H1 (cell line): ENCODE data around the gene CAMKK1. TPM values are rescaled to one million over a fixed set of nuclear protein-coding genes. Genes with fewer than 3 reads are reported as not detected.

Experiments used
- CTCF ChIA-PET: fragments of 300-600 bp; sonication (Branson Sonifier 250); formaldehyde crosslinking; loops from one replicate; lab custom pipeline; 2021; ENCODE audit not compliant: partially characterized antibody; lab: Charles Lee
- POLR2A ChIA-PET: fragments of 300-600 bp; sonication (Branson Sonifier 250); formaldehyde crosslinking; loops from one replicate; lab custom pipeline; 2021; ENCODE audit warnings: inconsistent platforms; ENCODE audit not compliant: partially characterized antibody; lab: Charles Lee
- DNase-seq, 2 experiments: peaks; one replicate each; pipeline versions ENCODE4 v3.0.0 to v3.0.0-alpha.2; 2010 to 2022; ENCODE audit warnings: low spot score in 2 of 2, low read depth in 1 of 2, mixed read lengths in 1 of 2
- FAIRE-seq: peaks from 2 replicates; lab custom pipeline; 2011; peaks lifted over from hg19 to GRCh38; lab: Jason Lieb, UNC
- H2AFZ ChIP-seq: 2 replicates; pipeline ENCODE4 v1.8.1; 2012; ENCODE audit warnings: low read length, inconsistent platforms
- H2AK5ac ChIP-seq: 2 replicates; pipeline ENCODE4 v1.6.1; 2013; ENCODE audit warnings: low read depth, low read length
- H2BK120ac ChIP-seq: replicated peaks from 2 replicates; pipeline ENCODE3; 2013; ENCODE audit warnings: low read depth, low read length, inconsistent platforms
- H2BK12ac ChIP-seq: 2 replicates; pipeline ENCODE4 v1.6.1; 2013; ENCODE audit warnings: low read depth, low read length
- H2BK15ac ChIP-seq: 2 replicates; pipeline ENCODE4 v1.6.1; 2013; ENCODE audit warnings: low read length
- H2BK20ac ChIP-seq: 2 replicates; pipeline ENCODE4 v1.6.1; 2013; ENCODE audit warnings: low read length
- H2BK5ac ChIP-seq: 2 replicates; pipeline ENCODE4 v1.6.1; 2013; ENCODE audit warnings: low read depth, low read length
- H3K14ac ChIP-seq: 2 replicates; pipeline ENCODE4 v1.6.1; 2013; ENCODE audit warnings: inconsistent platforms; ENCODE audit not compliant: insufficient read length
- H3K18ac ChIP-seq: 2 replicates; pipeline ENCODE4 v1.6.1; 2013; ENCODE audit warnings: low read length; ENCODE audit errors: extremely low read depth
- H3K23ac ChIP-seq: 2 replicates; pipeline ENCODE4 v1.6.1; 2013; ENCODE audit warnings: inconsistent platforms; ENCODE audit not compliant: insufficient read length
- H3K23me2 ChIP-seq: 2 replicates; pipeline ENCODE4 v1.6.1; 2013; ENCODE audit warnings: low read depth, low read length
- H3K27ac ChIP-seq: 2 replicates; pipeline ENCODE4 v1.6.1; 2011; ENCODE audit warnings: low read depth, low read length, inconsistent platforms
- H3K27me3 ChIP-seq, 4 experiments: replicated peaks in 1 of 4; 1 replicate in 1 of 4; 2 replicates in 3 of 4; pipeline versions ENCODE4 v1.6.1 to v1.8.1; 2011 to 2013; ENCODE audit warnings: low read length in 3 of 4, mild to moderate bottlenecking in 3 of 4, inconsistent platforms in 2 of 4, mixed read lengths in 2 of 4, moderate library complexity in 1 of 4; ENCODE audit not compliant: control insufficient read depth in 3 of 4, insufficient read depth in 3 of 4; ENCODE audit errors: extremely low read depth in 1 of 4
- H3K36me3 ChIP-seq, 4 experiments: 2 replicates each; pipeline versions ENCODE4 v1.6.1 to v1.8.1; 2011 to 2013; ENCODE audit warnings: mild to moderate bottlenecking in 4 of 4, low read length in 3 of 4, moderate library complexity in 2 of 4, control low read depth in 1 of 4, inconsistent platforms in 1 of 4; ENCODE audit not compliant: insufficient read depth in 4 of 4, control insufficient read depth in 2 of 4
- H3K4ac ChIP-seq: replicated peaks from 2 replicates; pipeline ENCODE3; 2013; ENCODE audit warnings: low read length, low read depth, mixed read lengths, inconsistent platforms; ENCODE audit not compliant: insufficient read length
- H3K4me1 ChIP-seq, 4 experiments: replicated peaks in 1 of 4; 1 replicate in 1 of 4; 2 replicates in 3 of 4; pipeline versions ENCODE4 v1.6.1 to v1.8.1; 2011 to 2013; ENCODE audit warnings: low read length in 3 of 4, inconsistent platforms in 2 of 4, mixed read lengths in 1 of 4; ENCODE audit not compliant: insufficient read depth in 4 of 4, control insufficient read depth in 3 of 4
- H3K4me2 ChIP-seq, 2 experiments: 2 replicates each; pipeline versions ENCODE4 v1.6.1 to v1.8.1; 2011 to 2013; ENCODE audit warnings: low read depth in 2 of 2, low read length in 2 of 2, control low read depth in 1 of 2, inconsistent platforms in 1 of 2, mild to moderate bottlenecking in 1 of 2; ENCODE audit not compliant: insufficient read depth in 1 of 2
- H3K4me3 ChIP-seq, 4 experiments: fragments of 200-600, 300-600 bp in 1 of 4; sonication (generic), shearing (Covaris generic), sonication (Bioruptor Twin) in 1 of 4; 2 replicates each; pipeline versions ENCODE4 v1.5.1 to v1.8.1; 2011 to 2016; ENCODE audit warnings: low read length in 4 of 4, low read depth in 3 of 4, control low read depth in 2 of 4, inconsistent platforms in 2 of 4, mild to moderate bottlenecking in 2 of 4, mixed read lengths in 1 of 4, moderate library complexity in 1 of 4; ENCODE audit not compliant: insufficient read depth in 2 of 4; ENCODE audit errors: extremely low read depth in 1 of 4
- H3K56ac ChIP-seq: replicated peaks from 2 replicates; pipeline ENCODE3; 2013; ENCODE audit warnings: low read depth, mild to moderate bottlenecking, mixed read lengths, low read length, inconsistent platforms; ENCODE audit not compliant: insufficient read length
- H3K79me1 ChIP-seq: 2 replicates; pipeline ENCODE4 v1.6.1; 2013; ENCODE audit warnings: low read depth, low read length, control low read depth
- H3K79me2 ChIP-seq, 2 experiments: 2 replicates each; pipeline versions ENCODE4 v1.6.1 to v1.8.1; 2012 to 2013; ENCODE audit warnings: low read length in 2 of 2, mild to moderate bottlenecking in 2 of 2, inconsistent platforms in 1 of 2; ENCODE audit not compliant: insufficient read depth in 2 of 2, control insufficient read depth in 1 of 2
- H3K9ac ChIP-seq, 4 experiments: replicated peaks in 1 of 4; 1 replicate in 1 of 4; 2 replicates in 3 of 4; pipeline versions ENCODE4 v1.6.1 to v1.8.1; 2011 to 2013; ENCODE audit warnings: low read depth in 3 of 4, low read length in 3 of 4, control low read depth in 2 of 4, mild to moderate bottlenecking in 2 of 4, moderate library complexity in 2 of 4, inconsistent platforms in 1 of 4; ENCODE audit errors: extremely low read depth in 1 of 4
- H3K9me3 ChIP-seq, 2 experiments: 2 replicates each; pipeline versions ENCODE4 v1.6.1 to v1.8.1; 2012 to 2013; ENCODE audit warnings: mild to moderate bottlenecking in 2 of 2, moderate library complexity in 2 of 2, control low read depth in 1 of 2, inconsistent platforms in 1 of 2, low read depth in 1 of 2, low read length in 1 of 2, mixed read lengths in 1 of 2; ENCODE audit not compliant: insufficient read depth in 2 of 2
- H4K20me1 ChIP-seq, 2 experiments: replicated peaks in 1 of 2; 2 replicates each; pipeline versions ENCODE3 to v1.8.1; 2011 to 2013; ENCODE audit warnings: inconsistent platforms in 2 of 2, low read length in 2 of 2, mild to moderate bottlenecking in 1 of 2; ENCODE audit not compliant: insufficient read depth in 2 of 2, control insufficient read depth in 1 of 2
- H4K5ac ChIP-seq: 2 replicates; pipeline ENCODE4 v1.6.1; 2013; ENCODE audit warnings: low read length, low read depth, mixed read lengths, inconsistent platforms; ENCODE audit not compliant: insufficient read length
- H4K8ac ChIP-seq: 2 replicates; pipeline ENCODE4 v1.8.0; 2013; ENCODE audit warnings: mild to moderate bottlenecking, moderate library complexity, low read length, inconsistent platforms; ENCODE audit not compliant: insufficient read depth; ENCODE audit errors: extremely low read depth
- H4K91ac ChIP-seq: replicated peaks from 2 replicates; pipeline ENCODE3; 2013; ENCODE audit warnings: low read length, mixed read lengths, inconsistent platforms; ENCODE audit not compliant: insufficient read length
- CTCF ChIP-seq, 3 experiments: IDR thresholded peaks; 1 replicate in 2 of 3; 2 replicates in 1 of 3; pipeline versions ENCODE4 v1.5.1 to v1.6.1; 2011; ENCODE audit warnings: low read length in 3 of 3, mild to moderate bottlenecking in 3 of 3, inconsistent platforms in 2 of 3, low read depth in 1 of 3, moderate library complexity in 1 of 3; ENCODE audit not compliant: insufficient read depth in 1 of 3; ENCODE audit errors: control extremely low read depth in 1 of 3
- POLR2AphosphoS5 ChIP-seq: IDR thresholded peaks from 2 replicates; pipeline ENCODE4 v1.6.1; 2011; ENCODE audit warnings: low read depth, low read length
- WGBS, 2 experiments: shearing (Covaris generic) in 1 of 2; methylation state at CpG; one replicate each; pipeline versions ENCODE4 v1.1.6 to v1.1.7; 2013 to 2015; ENCODE audit warnings: low lambda C conversion rate in 2 of 2, mixed read lengths in 2 of 2, inconsistent platforms in 1 of 2, low coverage in 1 of 2, missing lambda C conversion rate in 1 of 2; ENCODE audit not compliant: insufficient replicate concordance in 2 of 2, insufficient coverage in 1 of 2, insufficient read length in 1 of 2; ENCODE audit errors: extremely low coverage in 1 of 2, missing lambda C conversion rate in 1 of 2; 5-methylcytosine and 5-hydroxymethylcytosine counted together
- polyA plus RNA-seq, 7 experiments: library from polyadenylated mRNA; depleted of rRNA in 3 of 7; stranded (reverse) in 5 of 7; unstranded in 2 of 7; fragments of >200 nt in 5 of 7; fragments of 200-250 nt in 2 of 7; gene quantifications; 1 replicate in 5 of 7; 2 replicates in 1 of 7; 4 replicates in 1 of 7; pipeline versions ENCODE4 v1.2.1 to v1.2.3, GENCODE V29; 2011 to 2013; ENCODE audit warnings: missing spikeins in 2 of 7, mixed read lengths in 2 of 7
- total RNA-seq: library from RNA; stranded (reverse); fragmentation: NEBNext Ultra II Directional; extraction: Animal tissue kit (Norgen Biotek cat#: 25700); gene quantifications from 2 replicates; pipeline ENCODE4 v1.2.1, GENCODE V29; 2021

CAMKK1 gene
- total and polyA plus RNA-seq, 2 of the 8 experiments (the other 6 are each of a cell fraction or from before 2014, with no cell fraction given), result 7.1 to 7.6 TPM

GRCh38 chr17:3919123-3919624 is 26.3 kb upstream of the CAMKK1 start:
- no peak for DNase-seq
- Histone ChIP-seq H2AFZ (no peak overlapping the region), H3K56ac (no peak overlapping the region), H3K79me2 (no peaks in the 10 kb centered on the region), H4K5ac (no peak overlapping the region), H3K4ac (no peak overlapping the region), H3K4me1 (peaks cover 0 to 4% (median 0%) of the 10 kb centered on the region in 4 experiments; a peak in 3 of 7 replicates), H2BK20ac (no peak overlapping the region), H3K4me3 (no peak overlapping the region), H2BK12ac (no peak overlapping the region), H3K27me3 (no peaks in the 10 kb centered on the region), H2AK5ac (no peak overlapping the region), H4K91ac (no peak overlapping the region), H3K4me2 (no peak overlapping the region), H3K18ac (no peak overlapping the region), H4K20me1 (no peaks in the 10 kb centered on the region), H3K27ac (no peak overlapping the region), H2BK120ac (no peak overlapping the region), H3K9me3 (no peaks in the 10 kb centered on the region), H3K23me2 (no peaks in the 10 kb centered on the region), H3K23ac (no peak overlapping the region), H3K9ac (no peak overlapping the region), H3K14ac (no peak overlapping the region), H3K36me3 (no peaks in the 10 kb centered on the region), H4K8ac (no peak overlapping the region; the same call in 1 of the 2 replicates), H3K79me1 (no peaks in the 10 kb centered on the region), H2BK15ac (no peak overlapping the region), H2BK5ac (no peak overlapping the region)
- ChIA-PET CTCF (interaction anchor here (0.6 to 0.9 kb wide), 2 partner anchors 56 to 1330 kb away, joined by 3 read pairs; no protein-coding TSS in a partner anchor), POLR2A (no interaction called here)
- FAIRE-seq, result no peak
- WGBS, 2 experiments, result 90% methylated on average over 22 of the region's 22 CpGs; no CpG with 5 or more reads in 1 of the 2 experiments
- TF ChIP-seq CTCF (IDR thresholded peaks at IDR 0.05; ENCODE audit: control extremely low read depth in 1 of 3, insufficient read depth in 1 of 3, low read depth in 1 of 3, low read length in 3 of 3), result no peak
- TF ChIP-seq POLR2AphosphoS5, result no peak
